Gastroesophageal sphincter (tissue), 3 donors: Measurements from ENCODE around the gene LIPE.

Experiments used
- CTCF ChIP-seq, 4 experiments: fragments of 200-600 bp in 2 of 4; fragments of 450-650 bp in 2 of 4; sonication (generic) in 1 of 4; IDR thresholded peaks; one replicate each; pipeline ENCODE4 v1.5.1; 2017 to 2019; ENCODE audit warnings: antibody characterized with exemption in 4 of 4, mild to moderate bottlenecking in 2 of 4, moderate library complexity in 2 of 4
- EP300 ChIP-seq: sonication (generic); formaldehyde crosslinking; IDR thresholded peaks from one replicate; pipeline ENCODE4 v1.6.1; 2017; ENCODE audit warnings: antibody characterized with exemption, mild to moderate bottlenecking
- POLR2A ChIP-seq, 2 donors: fragments of 450-650 bp; IDR thresholded peaks; one replicate each; pipeline ENCODE4 v1.6.1; 2017; ENCODE audit warnings: antibody characterized with exemption in 2 of 2, mild to moderate bottlenecking in 2 of 2, moderate library complexity in 1 of 2
- POLR2AphosphoS5 ChIP-seq: sonication (generic); formaldehyde crosslinking; IDR thresholded peaks from one replicate; pipeline ENCODE4 v1.6.1; 2017; ENCODE audit warnings: antibody characterized with exemption

- no peak for TF ChIP-seq CTCF (IDR thresholded peaks at IDR 0.05)
- no peak for TF ChIP-seq POLR2AphosphoS5
- TF ChIP-seq POLR2A (IDR thresholded peaks at IDR 0.05), result no peak
- no peak for TF ChIP-seq EP300
Measured at GRCh38 chr19:42442833-42443232, 15.6 kb upstream of the LIPE start, which contains the start of gene CXCL17.
